Measurements from ENCODE around the gene RAMACL. TPM values are rescaled to one million over a fixed set of nuclear protein-coding genes. Genes with fewer than 3 reads are reported as not detected.

RAMACL gene
- total RNA-seq, 1 experiment from 2014 or later: 0.28 TPM

GRCh38 chr6:166578536-166579236 is 7.8 kb downstream of the RAMACL start:
- H3K27ac ChIP-seq (ENCODE audit: insufficient read length, low read depth, low read length): no peak overlapping the region
- no peak overlapping the region for H3K9ac ChIP-seq (ENCODE audit: extremely low read depth, insufficient read length, low read length)
- H3K4me1 ChIP-seq (ENCODE audit: insufficient read depth, low read length): peaks cover 3% of the 10 kb centered on the region; the same call in 1 of the 2 replicates
- no peak overlapping the region for H3T11ph ChIP-seq (ENCODE audit: low read length)
- no CpG with 5 or more reads among the region's 15 CpGs for WGBS (ENCODE audit: extremely low coverage, insufficient read length, low lambda C conversion rate)
- Mint-ChIP-seq H3K4me3 (no peak overlapping the region), H3K36me3 (ENCODE audit: insufficient read depth in 1 of 3, low read depth in 3 of 3) (peaks cover 21 to 31% (median 28%) of the 10 kb centered on the region in 3 experiments), H3K27me3 (ENCODE audit: low read depth) (no peaks in the 10 kb centered on the region), H3K27ac (no peak overlapping the region; a peak in 1 of 7 replicates), H3K4me1 (peaks cover 7 to 13% of the 10 kb centered on the region in 2 experiments), H3K9me3 (peaks cover 20 to 32% of the 10 kb centered on the region in 2 experiments)
- no peak overlapping the region for H4K5ac ChIP-seq (ENCODE audit: insufficient read length, low read depth, low read length)
- H2AFZ ChIP-seq (ENCODE audit: low read length): no peak overlapping the region
- H3K4me2 ChIP-seq (ENCODE audit: insufficient read depth, insufficient read length, low read length): no peak overlapping the region
- H3K79me1 ChIP-seq (ENCODE audit: insufficient read depth, low read depth, low read length, poor library complexity, severe bottlenecking): no peaks in the 10 kb centered on the region
- no peaks in the 10 kb centered on the region; the same call in 1 of the 2 replicates for H3K79me2 ChIP-seq (ENCODE audit: insufficient read depth, low read length)
- H3K27me3 ChIP-seq (ENCODE audit: insufficient read depth, low read length): no peaks in the 10 kb centered on the region
- H2BK15ac ChIP-seq (ENCODE audit: low read depth, low read length): no peak overlapping the region
- H4K20me1 ChIP-seq (ENCODE audit: control insufficient read depth, insufficient read depth, insufficient read length): no peaks in the 10 kb centered on the region
- no peaks in the 10 kb centered on the region for H3K9me3 ChIP-seq (ENCODE audit: control insufficient read depth, low read depth, low read length)
- H4K8ac ChIP-seq (replicated peaks; ENCODE audit: insufficient read length, low read depth, low read length): no peak overlapping the region
- no peak overlapping the region for H3K56ac ChIP-seq (ENCODE audit: insufficient read length, low read depth, low read length)
- no peak overlapping the region for H3K4ac ChIP-seq (ENCODE audit: low read depth, low read length)
- peak; percentile 10 for DNase-seq
- H2BK20ac ChIP-seq (ENCODE audit: low read depth, low read length, poor library complexity, severe bottlenecking): no peak overlapping the region
- H3K23me2 ChIP-seq (ENCODE audit: insufficient read length, low read depth, low read length, poor library complexity, severe bottlenecking): no peaks in the 10 kb centered on the region
- H2AK5ac ChIP-seq (ENCODE audit: insufficient read length, low read length): no peak overlapping the region
- no peak overlapping the region for H2BK120ac ChIP-seq (ENCODE audit: low read depth, low read length, poor library complexity, severe bottlenecking)
- no peak overlapping the region for H3K23ac ChIP-seq (ENCODE audit: insufficient read length, low read depth, low read length)
- no peak for TF ChIP-seq CTCF (conservative IDR thresholded peaks at IDR 0.05)
- no peak overlapping the region for H2BK5ac ChIP-seq (ENCODE audit: insufficient read length, low read length)
- no peak overlapping the region for H2BK12ac ChIP-seq (ENCODE audit: insufficient read length, low read depth, low read length)
- H3K14ac ChIP-seq (ENCODE audit: insufficient read depth, low read length): no peak overlapping the region
- no peak overlapping the region for H3K18ac ChIP-seq (ENCODE audit: insufficient read length, low read depth, low read length)
- H4K91ac ChIP-seq (ENCODE audit: insufficient read length, low read depth, low read length): no peak overlapping the region

Measured in H9 (cell line).